Body of pancreas (tissue), 4 donors: ENCODE results near the gene NBPF6.
"Not testable (repeated sequence)": the region's sequence is repeated elsewhere in the genome, so short reads cannot be mapped to it uniquely, and the experiment has no call there.

Source experiments
- CTCF ChIP-seq, 7 experiments: fragments of 450-650 bp in 4 of 7; fragments of 200-600 bp in 3 of 7; sonication (generic) in 3 of 7; IDR thresholded peaks; one replicate each; pipeline ENCODE4 v1.5.1; 2016 to 2019; ENCODE audit warnings: antibody characterized with exemption in 7 of 7
- POLR2A ChIP-seq, 3 donors: fragments of 450-650 bp; IDR thresholded peaks; one replicate each; pipeline ENCODE4 v1.6.1; 2016; ENCODE audit warnings: antibody characterized with exemption in 3 of 3, mild to moderate bottlenecking in 2 of 3

GRCh38 chr1:108474516-108474915, 24.4 kb downstream of the NBPF6 start:
- TF ChIP-seq POLR2A, CTCF (IDR thresholded peaks at IDR 0.05): not testable (repeated sequence)
